GM23338 (cell line): ENCODE results near the gene TLR9.

Source experiments
- CREB1 ChIP-seq: fragments of 250-450 bp; sonication (Bioruptor Pico); IDR thresholded peaks from 2 replicates; pipeline ENCODE4 v1.5.0; 2020; ENCODE audit warnings: low read depth, mild to moderate bottlenecking, moderate library complexity
- EZH2 ChIP-seq: fragments of 200-600 bp; sonication (generic); IDR thresholded peaks from one replicate; pipeline ENCODE4 v1.8.0; 2017; ENCODE audit warnings: antibody characterized with exemption, mild to moderate bottlenecking, low read depth; ENCODE audit not compliant: unreplicated experiment
- EZH2phosphoT487 ChIP-seq: fragments of 200-600 bp; sonication (generic); IDR thresholded peaks from one replicate; pipeline ENCODE4 v1.8.1; 2018; ENCODE audit warnings: antibody characterized with exemption; ENCODE audit not compliant: unreplicated experiment
- JUNB ChIP-seq: IDR thresholded peaks from one replicate; pipeline ENCODE4 v1.6.1; 2016; ENCODE audit warnings: antibody characterized with exemption; ENCODE audit not compliant: unreplicated experiment
- POLR2AphosphoS5 ChIP-seq: IDR thresholded peaks from 2 replicates; pipeline ENCODE4 v1.6.1; 2016; ENCODE audit warnings: antibody characterized with exemption, low read depth
- STAT1 ChIP-seq: IDR thresholded peaks from one replicate; pipeline ENCODE4 v1.6.1; 2016; ENCODE audit warnings: antibody characterized with exemption; ENCODE audit not compliant: unreplicated experiment
- ZNF114 ChIP-seq: fragments of 250-450 bp; sonication (Bioruptor Pico); IDR thresholded peaks from 2 replicates; pipeline ENCODE4 v1.5.0; 2020; ENCODE audit warnings: mild to moderate bottlenecking, moderate library complexity
- ZNF331 ChIP-seq: fragments of 250-450 bp; sonication (Bioruptor Pico); IDR thresholded peaks from 2 replicates; pipeline ENCODE4 v1.5.0; 2020; ENCODE audit warnings: low read depth, mild to moderate bottlenecking, moderate library complexity
- TF ChIP-seq, protein P1 (sequence below), 2 experiments: fragments of 200-600 bp in 1 of 2; sonication (generic) in 1 of 2; conservative IDR thresholded peaks; 2 replicates each; pipeline versions ENCODE4 v1.5.1 to v1.6.1; 2016 to 2017; ENCODE audit warnings: antibody characterized with exemption in 2 of 2, low read depth in 2 of 2, mild to moderate bottlenecking in 2 of 2, moderate library complexity in 1 of 2
- TF ChIP-seq, protein P2 (sequence below): IDR thresholded peaks from 2 replicates; pipeline ENCODE4 v1.6.1; 2016; ENCODE audit warnings: antibody characterized with exemption
- TF ChIP-seq, protein P3 (sequence below): IDR thresholded peaks from one replicate; pipeline ENCODE4 v1.6.1; 2018; ENCODE audit warnings: antibody characterized with exemption; ENCODE audit not compliant: unreplicated experiment
- TF ChIP-seq, protein P4 (sequence below): fragments of 250-450 bp; sonication (Bioruptor Pico); IDR thresholded peaks from 2 replicates; pipeline ENCODE4 v1.5.0; 2020; ENCODE audit warnings: mild to moderate bottlenecking, moderate library complexity

DNA sequence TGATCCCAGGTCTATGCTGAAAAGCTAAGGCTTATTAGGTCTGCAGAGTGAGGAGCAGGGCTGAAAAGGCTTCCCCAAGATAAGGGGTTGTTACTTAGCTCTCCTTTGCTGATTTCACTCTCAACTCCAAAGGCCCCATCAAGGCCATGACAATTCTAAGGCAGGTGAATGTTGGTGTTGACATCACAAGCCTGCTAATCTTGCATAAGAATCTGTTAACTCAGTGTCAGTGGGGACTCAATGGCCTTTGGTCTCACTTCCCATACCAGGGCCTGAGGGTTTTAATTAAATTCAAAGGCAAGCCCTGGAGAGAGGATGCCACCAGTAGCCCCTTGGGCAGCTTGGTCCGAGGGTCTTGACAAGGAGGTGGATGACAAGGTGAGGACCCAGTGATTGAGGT, 36.9 kb downstream of the TLR9 start:
- TF ChIP-seq, protein P1, sequence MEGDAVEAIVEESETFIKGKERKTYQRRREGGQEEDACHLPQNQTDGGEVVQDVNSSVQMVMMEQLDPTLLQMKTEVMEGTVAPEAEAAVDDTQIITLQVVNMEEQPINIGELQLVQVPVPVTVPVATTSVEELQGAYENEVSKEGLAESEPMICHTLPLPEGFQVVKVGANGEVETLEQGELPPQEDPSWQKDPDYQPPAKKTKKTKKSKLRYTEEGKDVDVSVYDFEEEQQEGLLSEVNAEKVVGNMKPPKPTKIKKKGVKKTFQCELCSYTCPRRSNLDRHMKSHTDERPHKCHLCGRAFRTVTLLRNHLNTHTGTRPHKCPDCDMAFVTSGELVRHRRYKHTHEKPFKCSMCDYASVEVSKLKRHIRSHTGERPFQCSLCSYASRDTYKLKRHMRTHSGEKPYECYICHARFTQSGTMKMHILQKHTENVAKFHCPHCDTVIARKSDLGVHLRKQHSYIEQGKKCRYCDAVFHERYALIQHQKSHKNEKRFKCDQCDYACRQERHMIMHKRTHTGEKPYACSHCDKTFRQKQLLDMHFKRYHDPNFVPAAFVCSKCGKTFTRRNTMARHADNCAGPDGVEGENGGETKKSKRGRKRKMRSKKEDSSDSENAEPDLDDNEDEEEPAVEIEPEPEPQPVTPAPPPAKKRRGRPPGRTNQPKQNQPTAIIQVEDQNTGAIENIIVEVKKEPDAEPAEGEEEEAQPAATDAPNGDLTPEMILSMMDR (conservative IDR thresholded peaks at IDR 0.05; ENCODE audit: low read depth in 2 of 2): no peak
- TF ChIP-seq POLR2AphosphoS5 (no peak), EZH2 (no peak), CREB1 (CRISPR knock-in tag) (no peak), JUNB (no peak), STAT1 (no peak), EZH2phosphoT487 (no peak), ZNF114 (no peak), ZNF331 (CRISPR knock-in tag) (no peak)
- TF ChIP-seq, protein P2, sequence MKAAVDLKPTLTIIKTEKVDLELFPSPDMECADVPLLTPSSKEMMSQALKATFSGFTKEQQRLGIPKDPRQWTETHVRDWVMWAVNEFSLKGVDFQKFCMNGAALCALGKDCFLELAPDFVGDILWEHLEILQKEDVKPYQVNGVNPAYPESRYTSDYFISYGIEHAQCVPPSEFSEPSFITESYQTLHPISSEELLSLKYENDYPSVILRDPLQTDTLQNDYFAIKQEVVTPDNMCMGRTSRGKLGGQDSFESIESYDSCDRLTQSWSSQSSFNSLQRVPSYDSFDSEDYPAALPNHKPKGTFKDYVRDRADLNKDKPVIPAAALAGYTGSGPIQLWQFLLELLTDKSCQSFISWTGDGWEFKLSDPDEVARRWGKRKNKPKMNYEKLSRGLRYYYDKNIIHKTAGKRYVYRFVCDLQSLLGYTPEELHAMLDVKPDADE: no peak
- TF ChIP-seq, protein P3, sequence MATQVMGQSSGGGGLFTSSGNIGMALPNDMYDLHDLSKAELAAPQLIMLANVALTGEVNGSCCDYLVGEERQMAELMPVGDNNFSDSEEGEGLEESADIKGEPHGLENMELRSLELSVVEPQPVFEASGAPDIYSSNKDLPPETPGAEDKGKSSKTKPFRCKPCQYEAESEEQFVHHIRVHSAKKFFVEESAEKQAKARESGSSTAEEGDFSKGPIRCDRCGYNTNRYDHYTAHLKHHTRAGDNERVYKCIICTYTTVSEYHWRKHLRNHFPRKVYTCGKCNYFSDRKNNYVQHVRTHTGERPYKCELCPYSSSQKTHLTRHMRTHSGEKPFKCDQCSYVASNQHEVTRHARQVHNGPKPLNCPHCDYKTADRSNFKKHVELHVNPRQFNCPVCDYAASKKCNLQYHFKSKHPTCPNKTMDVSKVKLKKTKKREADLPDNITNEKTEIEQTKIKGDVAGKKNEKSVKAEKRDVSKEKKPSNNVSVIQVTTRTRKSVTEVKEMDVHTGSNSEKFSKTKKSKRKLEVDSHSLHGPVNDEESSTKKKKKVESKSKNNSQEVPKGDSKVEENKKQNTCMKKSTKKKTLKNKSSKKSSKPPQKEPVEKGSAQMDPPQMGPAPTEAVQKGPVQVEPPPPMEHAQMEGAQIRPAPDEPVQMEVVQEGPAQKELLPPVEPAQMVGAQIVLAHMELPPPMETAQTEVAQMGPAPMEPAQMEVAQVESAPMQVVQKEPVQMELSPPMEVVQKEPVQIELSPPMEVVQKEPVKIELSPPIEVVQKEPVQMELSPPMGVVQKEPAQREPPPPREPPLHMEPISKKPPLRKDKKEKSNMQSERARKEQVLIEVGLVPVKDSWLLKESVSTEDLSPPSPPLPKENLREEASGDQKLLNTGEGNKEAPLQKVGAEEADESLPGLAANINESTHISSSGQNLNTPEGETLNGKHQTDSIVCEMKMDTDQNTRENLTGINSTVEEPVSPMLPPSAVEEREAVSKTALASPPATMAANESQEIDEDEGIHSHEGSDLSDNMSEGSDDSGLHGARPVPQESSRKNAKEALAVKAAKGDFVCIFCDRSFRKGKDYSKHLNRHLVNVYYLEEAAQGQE: no peak
- TF ChIP-seq, protein P4, sequence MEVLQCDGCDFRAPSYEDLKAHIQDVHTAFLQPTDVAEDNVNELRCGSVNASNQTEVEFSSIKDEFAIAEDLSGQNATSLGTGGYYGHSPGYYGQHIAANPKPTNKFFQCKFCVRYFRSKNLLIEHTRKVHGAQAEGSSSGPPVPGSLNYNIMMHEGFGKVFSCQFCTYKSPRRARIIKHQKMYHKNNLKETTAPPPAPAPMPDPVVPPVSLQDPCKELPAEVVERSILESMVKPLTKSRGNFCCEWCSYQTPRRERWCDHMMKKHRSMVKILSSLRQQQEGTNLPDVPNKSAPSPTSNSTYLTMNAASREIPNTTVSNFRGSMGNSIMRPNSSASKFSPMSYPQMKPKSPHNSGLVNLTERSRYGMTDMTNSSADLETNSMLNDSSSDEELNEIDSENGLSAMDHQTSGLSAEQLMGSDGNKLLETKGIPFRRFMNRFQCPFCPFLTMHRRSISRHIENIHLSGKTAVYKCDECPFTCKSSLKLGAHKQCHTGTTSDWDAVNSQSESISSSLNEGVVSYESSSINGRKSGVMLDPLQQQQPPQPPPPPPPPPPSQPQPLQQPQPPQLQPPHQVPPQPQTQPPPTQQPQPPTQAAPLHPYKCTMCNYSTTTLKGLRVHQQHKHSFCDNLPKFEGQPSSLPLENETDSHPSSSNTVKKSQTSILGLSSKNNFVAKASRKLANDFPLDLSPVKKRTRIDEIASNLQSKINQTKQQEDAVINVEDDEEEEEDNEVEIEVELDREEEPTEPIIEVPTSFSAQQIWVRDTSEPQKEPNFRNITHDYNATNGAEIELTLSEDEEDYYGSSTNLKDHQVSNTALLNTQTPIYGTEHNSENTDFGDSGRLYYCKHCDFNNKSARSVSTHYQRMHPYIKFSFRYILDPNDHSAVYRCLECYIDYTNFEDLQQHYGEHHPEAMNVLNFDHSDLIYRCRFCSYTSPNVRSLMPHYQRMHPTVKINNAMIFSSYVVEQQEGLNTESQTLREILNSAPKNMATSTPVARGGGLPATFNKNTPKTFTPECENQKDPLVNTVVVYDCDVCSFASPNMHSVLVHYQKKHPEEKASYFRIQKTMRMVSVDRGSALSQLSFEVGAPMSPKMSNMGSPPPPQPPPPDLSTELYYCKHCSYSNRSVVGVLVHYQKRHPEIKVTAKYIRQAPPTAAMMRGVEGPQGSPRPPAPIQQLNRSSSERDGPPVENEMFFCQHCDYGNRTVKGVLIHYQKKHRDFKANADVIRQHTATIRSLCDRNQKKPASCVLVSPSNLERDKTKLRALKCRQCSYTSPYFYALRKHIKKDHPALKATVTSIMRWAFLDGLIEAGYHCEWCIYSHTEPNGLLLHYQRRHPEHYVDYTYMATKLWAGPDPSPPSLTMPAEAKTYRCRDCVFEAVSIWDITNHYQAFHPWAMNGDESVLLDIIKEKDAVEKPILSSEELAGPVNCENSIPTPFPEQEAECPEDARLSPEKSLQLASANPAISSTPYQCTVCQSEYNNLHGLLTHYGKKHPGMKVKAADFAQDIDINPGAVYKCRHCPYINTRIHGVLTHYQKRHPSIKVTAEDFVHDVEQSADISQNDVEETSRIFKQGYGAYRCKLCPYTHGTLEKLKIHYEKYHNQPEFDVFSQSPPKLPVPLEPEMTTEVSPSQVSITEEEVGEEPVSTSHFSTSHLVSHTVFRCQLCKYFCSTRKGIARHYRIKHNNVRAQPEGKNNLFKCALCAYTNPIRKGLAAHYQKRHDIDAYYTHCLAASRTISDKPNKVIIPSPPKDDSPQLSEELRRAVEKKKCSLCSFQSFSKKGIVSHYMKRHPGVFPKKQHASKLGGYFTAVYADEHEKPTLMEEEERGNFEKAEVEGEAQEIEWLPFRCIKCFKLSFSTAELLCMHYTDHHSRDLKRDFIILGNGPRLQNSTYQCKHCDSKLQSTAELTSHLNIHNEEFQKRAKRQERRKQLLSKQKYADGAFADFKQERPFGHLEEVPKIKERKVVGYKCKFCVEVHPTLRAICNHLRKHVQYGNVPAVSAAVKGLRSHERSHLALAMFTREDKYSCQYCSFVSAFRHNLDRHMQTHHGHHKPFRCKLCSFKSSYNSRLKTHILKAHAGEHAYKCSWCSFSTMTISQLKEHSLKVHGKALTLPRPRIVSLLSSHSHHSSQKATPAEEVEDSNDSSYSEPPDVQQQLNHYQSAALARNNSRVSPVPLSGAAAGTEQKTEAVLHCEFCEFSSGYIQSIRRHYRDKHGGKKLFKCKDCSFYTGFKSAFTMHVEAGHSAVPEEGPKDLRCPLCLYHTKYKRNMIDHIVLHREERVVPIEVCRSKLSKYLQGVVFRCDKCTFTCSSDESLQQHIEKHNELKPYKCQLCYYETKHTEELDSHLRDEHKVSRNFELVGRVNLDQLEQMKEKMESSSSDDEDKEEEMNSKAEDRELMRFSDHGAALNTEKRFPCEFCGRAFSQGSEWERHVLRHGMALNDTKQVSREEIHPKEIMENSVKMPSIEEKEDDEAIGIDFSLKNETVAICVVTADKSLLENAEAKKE (CRISPR knock-in tag): no peak
